Activated T-cell treated with anti-CD3 and anti-CD28 coated beads, Interleukin-2, amount 50 U/mL, for 72 hours (primary cell): ENCODE results near the gene ATXN1. TPM values are rescaled to one million over a fixed set of nuclear protein-coding genes. Genes with fewer than 3 reads are reported as not detected.

Experiments
- ATAC-seq, 2 donors: fragments of 150-1000 bp; cut with Tn5 transposase; replicated peaks in 1 of 2; 2 replicates each; pipeline ENCODE4 v1.10.0; 2021; ENCODE audit warnings: moderate library complexity in 2 of 2, mild to moderate bottlenecking in 1 of 2
- DNase-seq, 2 donors: peaks; one replicate each; pipeline ENCODE4 v3.0.0; 2021 to 2022; ENCODE audit warnings: mixed read lengths in 1 of 2
- H3K27ac Mint-ChIP-seq: one replicate; pipeline ENCODE4 v1.8.0; 2022; ENCODE audit warnings: mild to moderate bottlenecking, moderate library complexity, mixed read lengths
- H3K27me3 Mint-ChIP-seq: one replicate; pipeline ENCODE4 v1.8.0; 2022; ENCODE audit warnings: low read depth, mixed read lengths
- H3K36me3 Mint-ChIP-seq, 2 donors: one replicate each; pipeline ENCODE4 v1.8.0; 2022; ENCODE audit warnings: mixed read lengths in 2 of 2, mild to moderate bottlenecking in 1 of 2; ENCODE audit not compliant: insufficient read depth in 2 of 2
- H3K4me1 Mint-ChIP-seq: one replicate; pipeline ENCODE4 v1.8.0; 2022; ENCODE audit warnings: low read depth, mixed read lengths
- H3K4me3 Mint-ChIP-seq, 2 donors: one replicate each; pipeline ENCODE4 v1.8.0; 2022; ENCODE audit warnings: mild to moderate bottlenecking in 2 of 2, mixed read lengths in 2 of 2, moderate library complexity in 2 of 2
- H3K9me3 Mint-ChIP-seq, 2 donors: one replicate each; pipeline ENCODE4 v1.8.0; 2022; ENCODE audit warnings: mixed read lengths in 2 of 2
- total RNA-seq, 2 donors: library from RNA; stranded (reverse); gene quantifications; one replicate each; pipeline ENCODE4 v1.2.3, GENCODE V29; 2022

Gene ATXN1
- total RNA-seq, 2 donors from 2014 or later, result 46.5 to 65.1 TPM

DNA sequence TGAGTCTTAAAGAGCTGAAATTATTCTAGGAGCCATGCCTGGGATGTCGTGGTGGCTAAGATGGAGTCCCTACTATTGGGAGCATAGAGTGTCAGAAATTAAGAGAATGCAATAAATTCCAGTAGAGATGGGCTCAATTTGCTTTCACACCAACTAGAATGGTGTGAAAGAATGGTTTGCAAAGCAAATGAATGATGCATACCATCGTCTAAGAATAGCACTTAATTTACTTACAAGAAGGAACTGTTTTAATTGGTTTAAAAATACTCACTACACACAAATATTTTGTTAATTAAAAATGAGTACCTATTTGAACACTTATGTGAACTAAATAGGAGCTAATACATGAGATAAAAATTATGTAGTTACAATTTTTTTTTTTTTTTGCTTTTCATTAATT lies 390.3 kb downstream of the ATXN1 start:
- no peak for DNase-seq
- ATAC-seq, result no peak
- Mint-ChIP-seq H3K27ac (no peak overlapping the region), H3K4me1 (peaks cover 7% of the 10 kb centered on the region), H3K9me3 (no peaks in the 10 kb centered on the region), H3K4me3 (no peak overlapping the region), H3K36me3 (peaks cover 0 to 3% of the 10 kb centered on the region in 2 donors), H3K27me3 (no peaks in the 10 kb centered on the region)

DNA sequence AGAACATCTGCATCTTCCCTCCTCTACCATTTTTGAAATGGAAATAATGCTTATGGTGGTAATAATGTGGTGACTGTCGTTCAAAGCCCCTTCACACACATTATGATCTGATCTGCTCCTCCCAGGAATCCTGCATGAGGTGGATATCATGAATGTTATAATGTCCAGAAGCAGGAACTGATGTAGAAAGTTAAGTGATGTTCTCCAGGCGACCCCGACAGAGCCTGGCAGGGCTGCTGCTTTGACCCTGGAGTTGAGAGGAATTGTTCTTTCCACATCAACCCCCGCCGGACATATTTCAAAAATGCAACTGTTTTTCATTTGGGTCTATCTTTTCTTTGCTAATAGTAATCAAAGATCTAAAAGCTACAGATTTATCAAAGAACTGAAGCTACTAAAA lies 391.3 kb downstream of the ATXN1 start:
- H3K27ac Mint-ChIP-seq, result no peak overlapping the region
- H3K27me3 Mint-ChIP-seq, result no peaks in the 10 kb centered on the region
- DNase-seq (no peak), ATAC-seq (no peak)
- no peaks in the 10 kb centered on the region for H3K9me3 Mint-ChIP-seq
- H3K36me3 Mint-ChIP-seq, result peaks cover 0 to 3% of the 10 kb centered on the region in 2 donors
- H3K4me3 Mint-ChIP-seq, result no peak overlapping the region
- peaks cover 6% of the 10 kb centered on the region for H3K4me1 Mint-ChIP-seq

DNA sequence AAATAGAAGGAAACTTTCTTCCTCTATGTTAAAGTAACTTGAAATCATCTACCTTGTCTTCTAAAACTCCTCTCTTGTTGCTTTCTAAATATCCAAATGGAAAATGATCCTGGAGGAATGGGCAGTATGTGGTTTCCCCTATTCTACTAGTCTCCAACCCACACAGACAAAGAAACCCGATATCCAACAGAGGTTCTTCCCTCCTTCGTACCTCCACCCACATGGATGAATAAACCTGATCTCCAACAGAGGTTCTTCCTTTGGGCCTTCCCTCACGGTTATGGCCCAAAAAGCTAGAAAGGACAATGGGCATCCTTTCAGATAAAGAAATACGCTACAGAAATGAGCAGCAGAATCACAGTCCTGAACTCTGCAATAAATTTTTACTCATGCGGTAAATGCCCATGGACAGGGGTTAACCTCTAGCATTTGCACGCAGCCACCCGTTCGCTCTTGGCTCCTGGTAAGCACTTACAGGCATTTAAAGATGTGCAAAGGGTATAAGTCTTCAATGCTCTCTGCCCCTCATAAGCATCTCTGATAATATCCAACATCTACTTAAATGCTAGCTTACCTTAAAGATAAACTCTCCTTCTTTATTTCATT lies 392.0 kb downstream of the ATXN1 start:
- H3K27ac Mint-ChIP-seq, result no peak overlapping the region
- peaks cover 0 to 3% of the 10 kb centered on the region in 2 donors for H3K36me3 Mint-ChIP-seq
- H3K27me3 Mint-ChIP-seq, result no peaks in the 10 kb centered on the region
- no peak for ATAC-seq
- no peaks in the 10 kb centered on the region for H3K4me1 Mint-ChIP-seq
- no peak overlapping the region for H3K4me3 Mint-ChIP-seq
- no peak for DNase-seq
- no peaks in the 10 kb centered on the region for H3K9me3 Mint-ChIP-seq

DNA sequence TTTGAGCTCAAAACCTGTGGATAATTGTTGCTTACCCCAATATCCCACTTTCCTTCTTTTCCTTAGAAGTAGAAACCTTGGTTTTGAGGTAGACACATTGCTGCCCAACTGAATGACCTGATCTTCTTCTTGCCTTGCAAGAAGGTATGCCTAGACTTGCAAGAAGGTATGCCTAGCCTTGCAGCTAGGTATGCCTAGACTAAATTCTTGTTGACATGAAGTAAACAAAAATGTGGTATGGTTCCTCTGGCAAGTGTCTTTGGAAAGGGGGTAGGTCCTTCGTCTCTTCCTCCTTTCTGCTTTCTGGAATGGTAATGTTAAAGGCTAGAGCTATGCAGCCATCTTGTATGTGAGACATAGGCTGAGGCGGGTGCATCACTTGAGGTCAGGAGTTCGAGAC lies 393.7 kb downstream of the ATXN1 start:
- ATAC-seq (no peak), DNase-seq (no peak)
- Mint-ChIP-seq H3K9me3 (no peaks in the 10 kb centered on the region), H3K4me1 (no peaks in the 10 kb centered on the region), H3K4me3 (no peak overlapping the region), H3K27me3 (no peaks in the 10 kb centered on the region), H3K27ac (no peak overlapping the region), H3K36me3 (peaks cover 0 to 3% of the 10 kb centered on the region in 2 donors)

DNA sequence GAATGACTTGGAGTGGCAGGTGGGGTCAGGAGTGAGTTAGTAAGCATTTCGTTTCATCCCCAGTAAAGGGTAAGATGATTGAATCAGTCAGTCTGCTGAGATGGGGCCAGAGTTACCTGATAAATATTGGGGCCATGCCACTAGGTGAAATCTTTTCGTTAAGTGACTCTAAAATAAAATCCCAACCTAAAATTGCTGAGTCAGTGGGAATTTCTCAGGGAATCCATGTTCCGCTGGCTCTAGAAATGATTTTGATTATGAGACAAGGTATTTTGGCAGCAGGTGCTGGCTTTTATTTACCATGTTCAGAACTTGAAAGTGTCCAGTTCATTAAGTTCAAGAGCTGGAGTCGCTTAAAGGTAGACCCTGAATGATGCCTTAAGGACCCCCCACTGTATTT lies 397.5 kb downstream of the ATXN1 start:
- DNase-seq, result no peak
- ATAC-seq, result no peak
- Mint-ChIP-seq H3K27ac (no peak overlapping the region), H3K36me3 (no peaks in the 10 kb centered on the region), H3K4me1 (no peaks in the 10 kb centered on the region), H3K9me3 (no peaks in the 10 kb centered on the region), H3K27me3 (no peaks in the 10 kb centered on the region), H3K4me3 (no peak overlapping the region)

DNA sequence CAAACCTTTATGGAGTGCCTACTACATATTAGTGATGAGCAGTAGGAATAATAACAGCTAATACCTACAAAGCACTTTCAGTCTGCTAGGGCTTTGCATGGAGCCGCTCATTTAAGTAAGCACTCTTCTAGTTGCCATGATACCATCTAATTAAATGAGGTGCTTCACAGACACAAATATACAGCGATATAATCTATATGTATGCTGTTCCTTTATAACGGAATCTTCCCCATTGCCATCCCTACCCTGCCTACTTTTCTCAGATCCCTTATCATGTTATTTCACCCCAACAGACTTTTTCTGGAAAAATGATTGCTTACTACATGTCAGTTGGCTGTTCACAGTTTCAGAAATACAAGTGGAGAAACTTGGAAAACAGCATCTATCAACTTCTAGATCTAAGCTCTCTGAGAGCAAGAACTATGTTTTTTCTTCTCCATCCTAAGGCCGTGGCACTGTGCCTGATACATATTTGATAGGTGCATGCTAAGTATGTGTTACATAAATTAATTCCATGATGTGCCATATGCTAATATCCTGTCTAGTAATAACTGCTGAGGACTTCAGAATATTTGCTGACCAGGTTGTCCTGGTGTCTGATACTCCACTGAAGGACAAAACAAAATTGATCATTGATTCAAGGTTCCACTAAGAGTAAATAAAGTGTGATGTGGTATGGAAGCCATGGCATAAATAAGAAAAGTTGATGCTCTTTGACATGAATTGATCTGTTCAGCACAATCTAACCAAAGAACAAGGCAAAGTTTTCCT lies 398.3 kb downstream of the ATXN1 start:
- DNase-seq (no peak), ATAC-seq (no peak)
- peak overlapping the region; percentile 67 for H3K27ac Mint-ChIP-seq
- H3K36me3 Mint-ChIP-seq, result no peaks in the 10 kb centered on the region
- no peaks in the 10 kb centered on the region for H3K4me1 Mint-ChIP-seq
- no peaks in the 10 kb centered on the region for H3K9me3 Mint-ChIP-seq
- H3K27me3 Mint-ChIP-seq, result no peaks in the 10 kb centered on the region
- no peak overlapping the region for H3K4me3 Mint-ChIP-seq

DNA sequence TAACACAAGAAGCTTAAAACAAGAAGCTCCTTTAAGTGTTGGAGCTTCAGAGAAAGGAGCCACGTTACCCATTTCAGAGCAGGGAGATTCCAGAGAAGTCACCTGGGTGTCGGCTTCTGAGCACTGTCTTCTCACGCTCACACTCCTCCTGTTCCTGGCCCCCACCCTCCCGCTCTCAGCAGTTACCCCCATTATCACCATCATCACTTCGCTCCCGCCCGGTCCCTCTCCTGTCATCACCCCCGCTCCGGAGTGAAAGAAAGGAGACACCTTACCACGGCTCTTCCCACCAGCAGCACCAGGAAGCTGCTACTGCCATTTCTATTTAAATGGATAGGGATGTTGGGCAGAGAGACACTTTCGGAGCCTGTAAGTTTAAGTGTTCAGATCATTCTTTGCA lies 399.0 kb downstream of the ATXN1 start:
- DNase-seq (no peak), ATAC-seq (no peak)
- Mint-ChIP-seq H3K4me1 (no peaks in the 10 kb centered on the region), H3K9me3 (no peaks in the 10 kb centered on the region), H3K36me3 (no peaks in the 10 kb centered on the region), H3K4me3 (no peak overlapping the region), H3K27me3 (no peaks in the 10 kb centered on the region), H3K27ac (no peak overlapping the region)

DNA sequence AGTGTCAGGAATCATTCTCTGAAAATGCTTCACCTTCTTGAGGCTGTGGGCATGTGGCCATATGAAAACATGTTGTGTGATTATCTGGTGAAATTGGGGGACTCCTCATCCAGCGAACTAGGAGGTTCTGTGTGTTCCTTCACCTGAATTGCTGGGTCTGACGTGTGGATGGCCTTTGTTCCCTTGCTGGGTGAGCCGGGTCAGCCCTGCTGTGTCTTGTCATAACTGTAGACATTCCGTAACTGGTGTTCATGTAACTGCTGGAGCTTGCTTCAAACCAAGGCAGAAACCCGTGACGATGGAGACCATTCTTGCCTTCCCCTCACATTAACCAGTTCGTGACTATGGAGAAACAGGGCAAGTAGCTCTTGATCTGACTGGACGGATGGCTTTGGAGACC lies 399.4 kb downstream of the ATXN1 start:
- no peak overlapping the region for H3K4me3 Mint-ChIP-seq
- DNase-seq (no peak), ATAC-seq (no peak)
- H3K9me3 Mint-ChIP-seq, result no peaks in the 10 kb centered on the region
- H3K4me1 Mint-ChIP-seq, result no peaks in the 10 kb centered on the region
- H3K27ac Mint-ChIP-seq, result no peak overlapping the region
- no peaks in the 10 kb centered on the region for H3K27me3 Mint-ChIP-seq
- H3K36me3 Mint-ChIP-seq, result no peaks in the 10 kb centered on the region

DNA sequence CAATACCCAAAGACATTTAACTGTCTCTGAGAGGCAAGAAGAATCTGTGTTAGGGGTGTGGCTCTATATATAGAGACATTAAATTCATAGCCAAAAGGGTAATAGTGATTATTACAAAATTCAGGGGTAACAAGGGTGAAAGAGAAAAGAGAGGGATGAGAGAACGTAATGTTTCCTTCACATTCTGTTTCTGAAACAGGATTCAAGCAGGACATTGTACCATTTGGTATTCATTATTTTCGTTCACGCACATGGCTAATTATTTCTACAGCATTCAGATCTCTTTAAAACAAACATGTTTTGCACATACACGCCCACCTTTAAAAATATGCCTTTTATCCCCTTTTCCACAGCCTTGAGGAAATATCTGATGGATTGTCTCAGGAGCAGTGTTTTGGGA lies 400.1 kb downstream of the ATXN1 start:
- Mint-ChIP-seq H3K27ac (no peak overlapping the region), H3K4me1 (no peaks in the 10 kb centered on the region)

DNA sequence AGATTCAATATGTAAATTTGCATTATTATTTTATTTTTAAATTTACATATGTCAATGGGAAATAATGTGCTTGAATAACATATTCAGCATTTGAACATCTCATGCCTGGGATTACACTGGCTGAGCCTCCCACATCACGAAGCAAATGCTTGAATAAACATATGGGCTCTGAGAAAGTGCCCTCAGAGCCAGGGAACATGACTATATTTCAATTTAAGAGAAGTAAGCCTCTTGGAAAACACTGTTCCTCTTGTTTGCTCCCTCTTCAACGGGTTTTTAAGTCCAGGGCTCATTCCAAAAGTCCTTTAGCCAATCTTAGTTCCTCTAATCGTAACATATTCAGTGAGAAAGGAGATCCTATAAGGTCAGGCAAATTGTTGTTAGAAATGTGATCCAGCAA lies 400.9 kb downstream of the ATXN1 start:
- Mint-ChIP-seq H3K9me3 (no peaks in the 10 kb centered on the region), H3K27me3 (no peaks in the 10 kb centered on the region), H3K36me3 (no peaks in the 10 kb centered on the region), H3K27ac (no peak overlapping the region), H3K4me3 (no peak overlapping the region), H3K4me1 (no peaks in the 10 kb centered on the region)
- DNase-seq (no peak), ATAC-seq (no peak)

More for the DNA sequence above, 400.1 kb downstream of the ATXN1 start:
- Mint-ChIP-seq H3K4me3 (no peak overlapping the region), H3K27me3 (no peaks in the 10 kb centered on the region), H3K9me3 (no peaks in the 10 kb centered on the region), H3K36me3 (no peaks in the 10 kb centered on the region)
- ATAC-seq (no peak), DNase-seq (no peak)

DNA sequence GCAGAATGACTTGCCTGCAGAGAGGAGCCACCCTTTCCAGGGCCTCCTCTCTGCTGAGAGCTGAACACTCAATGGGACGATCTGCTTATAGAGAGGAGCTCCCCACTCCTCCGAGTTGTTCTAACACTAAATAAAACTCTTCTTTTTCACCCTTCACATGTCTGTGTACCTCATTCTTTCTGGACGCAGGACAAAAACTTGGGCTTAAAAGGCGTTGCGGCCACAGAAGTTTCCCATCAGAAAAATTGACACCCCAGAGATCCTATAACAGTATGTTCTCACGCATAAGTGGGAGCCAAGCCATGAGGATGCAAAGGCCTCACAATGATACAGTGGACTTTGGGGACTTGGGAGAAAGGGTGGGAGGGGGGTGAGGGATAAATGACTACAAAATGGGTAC lies 401.7 kb downstream of the ATXN1 start:
- Mint-ChIP-seq H3K27ac (no peak overlapping the region), H3K4me1 (no peaks in the 10 kb centered on the region), H3K9me3 (no peaks in the 10 kb centered on the region), H3K4me3 (no peak overlapping the region), H3K36me3 (no peaks in the 10 kb centered on the region), H3K27me3 (no peaks in the 10 kb centered on the region)
- ATAC-seq, result no peak
- no peak for DNase-seq

DNA sequence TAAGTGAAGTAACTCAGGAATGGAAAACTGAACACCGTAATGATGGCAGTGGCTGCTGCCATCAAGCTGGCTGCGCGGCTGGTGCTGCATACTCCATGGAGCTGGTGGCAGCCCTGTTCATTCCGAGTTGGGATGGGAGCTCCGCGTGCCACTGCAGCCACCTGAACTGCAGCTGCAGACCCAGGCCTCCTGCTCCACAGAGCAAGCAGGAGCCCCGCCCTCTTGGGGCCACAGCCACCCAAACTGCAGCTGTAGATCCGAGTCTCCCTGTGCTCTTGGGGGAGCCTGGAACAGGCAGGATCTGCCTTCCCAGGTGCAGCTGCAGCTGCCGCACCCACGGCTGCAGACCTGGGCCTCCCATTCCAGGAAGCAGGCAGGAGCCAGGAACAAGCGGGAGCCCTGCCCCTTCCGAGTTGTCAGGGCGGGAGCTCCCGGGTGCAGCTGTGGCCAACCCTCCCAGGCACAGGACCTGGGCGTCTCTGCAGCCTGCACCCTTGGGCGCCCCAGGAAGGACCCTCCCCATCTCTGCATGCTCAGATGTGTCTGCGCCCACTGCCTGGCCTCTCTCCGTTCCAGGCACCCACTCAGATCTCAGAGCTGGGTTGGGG lies 402.6 kb downstream of the ATXN1 start:
- no peak for DNase-seq
- Mint-ChIP-seq H3K4me1 (no peaks in the 10 kb centered on the region), H3K27ac (no peak overlapping the region), H3K36me3 (no peaks in the 10 kb centered on the region), H3K4me3 (no peak overlapping the region), H3K27me3 (no peaks in the 10 kb centered on the region), H3K9me3 (no peaks in the 10 kb centered on the region)
- ATAC-seq, result no peak

DNA sequence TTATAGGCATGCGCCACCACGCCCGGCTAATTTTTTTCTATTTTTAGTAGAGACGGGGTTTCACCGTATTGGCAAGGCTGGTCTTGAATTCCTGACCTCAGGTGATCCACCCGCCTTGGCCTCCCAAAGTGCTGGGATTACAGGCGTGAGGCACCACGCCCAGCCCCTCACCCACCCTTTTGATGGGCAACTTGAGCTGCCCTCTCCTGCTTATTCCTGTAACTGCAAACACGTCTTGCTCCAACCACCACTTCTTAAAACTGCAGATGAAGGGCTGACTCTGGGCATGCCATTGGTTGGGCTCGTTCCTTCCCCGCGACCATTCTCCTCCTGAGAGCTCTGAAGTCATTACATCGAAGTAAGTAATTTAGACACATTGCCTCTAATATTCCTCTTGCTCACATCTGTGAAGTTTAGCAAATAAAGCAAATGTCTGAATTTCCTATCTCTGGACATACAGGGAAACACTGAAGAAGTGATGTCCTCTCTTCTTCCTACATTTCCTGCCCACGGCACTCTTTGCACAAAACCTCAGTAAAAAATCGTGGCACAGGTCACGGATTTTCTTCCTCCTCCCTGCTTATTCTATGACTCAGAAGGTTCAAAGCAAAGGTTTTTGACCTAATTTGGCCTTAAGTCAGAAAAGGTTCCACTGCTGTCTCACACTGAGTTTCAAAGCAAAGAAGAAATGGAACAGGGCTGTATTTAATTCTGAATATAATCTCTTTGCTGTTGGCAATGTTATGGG lies 405.4 kb downstream of the ATXN1 start:
- Mint-ChIP-seq H3K4me1 (no peaks in the 10 kb centered on the region), H3K27me3 (no peaks in the 10 kb centered on the region), H3K4me3 (no peak overlapping the region), H3K9me3 (no peaks in the 10 kb centered on the region), H3K27ac (peak overlapping the region; percentile 67), H3K36me3 (no peaks in the 10 kb centered on the region)
- no peak for DNase-seq
- no peak for ATAC-seq
